Stromal cell of bone marrow (primary cell): ENCODE results near the gene SLC39A12.
A peak's percentile ranks its signal among the peaks of the same experiment; 100 is the strongest.
"Not testable (repeated sequence)": the region's sequence is repeated elsewhere in the genome, so short reads cannot be mapped to it uniquely, and the experiment has no call there.

Experiments
- DNase-seq: peaks from one replicate; pipeline ENCODE4 v3.0.0-alpha.2; 2012; ENCODE audit warnings: low read depth

SLC39A12 gene

DNA sequence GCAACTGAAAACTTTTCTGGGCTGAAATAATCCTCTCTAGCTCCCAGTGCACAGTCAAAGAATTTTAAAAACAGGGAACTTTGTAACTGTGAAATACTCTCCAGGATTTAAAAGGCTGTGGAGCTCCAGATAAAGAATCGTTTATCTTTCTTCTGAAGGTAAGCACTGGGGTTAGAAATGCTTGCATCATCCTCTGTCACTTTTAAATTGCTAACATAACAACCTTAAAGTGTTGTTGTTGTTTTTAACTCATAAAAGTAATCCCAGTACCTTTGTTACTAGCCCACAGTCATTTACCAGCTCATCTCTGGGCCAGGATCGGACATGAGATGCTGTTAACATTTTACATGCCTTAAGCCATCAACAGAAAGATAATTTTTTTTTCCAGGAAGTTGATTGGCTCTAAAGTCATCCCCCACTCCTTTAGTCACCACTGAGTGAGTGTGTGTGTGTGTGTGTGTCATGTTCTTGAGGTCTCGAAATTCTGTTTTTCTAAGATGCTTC is at the start of gene SLC39A12:
Gene SLC39A12 (plus strand): TSS at position 51 of the 504 bp plus-strand sequence. CDS start 1,359 bp downstream, outside the sequence.
- peak; percentile 43 for DNase-seq

DNA sequence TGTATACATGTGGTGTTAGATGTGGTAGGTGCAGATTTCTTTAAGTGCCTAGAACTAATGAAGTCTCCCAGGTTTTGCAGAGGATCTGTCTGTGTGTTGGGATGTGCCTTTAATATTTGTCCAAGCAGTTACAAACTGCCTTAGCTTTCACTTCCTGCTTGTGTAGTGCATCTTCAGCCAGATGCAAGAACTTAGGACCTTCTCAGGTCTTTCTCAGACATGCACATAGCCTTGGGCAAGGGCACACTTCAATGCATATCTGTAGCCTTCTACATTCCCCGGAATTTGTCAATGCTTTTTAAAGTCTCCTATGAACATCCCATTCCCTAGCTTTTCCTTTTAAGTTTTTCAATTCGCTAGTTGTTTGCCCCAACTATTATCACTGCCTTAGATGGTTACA is 47.2 kb upstream of the SLC39A12 start:
- no peak for DNase-seq

DNA sequence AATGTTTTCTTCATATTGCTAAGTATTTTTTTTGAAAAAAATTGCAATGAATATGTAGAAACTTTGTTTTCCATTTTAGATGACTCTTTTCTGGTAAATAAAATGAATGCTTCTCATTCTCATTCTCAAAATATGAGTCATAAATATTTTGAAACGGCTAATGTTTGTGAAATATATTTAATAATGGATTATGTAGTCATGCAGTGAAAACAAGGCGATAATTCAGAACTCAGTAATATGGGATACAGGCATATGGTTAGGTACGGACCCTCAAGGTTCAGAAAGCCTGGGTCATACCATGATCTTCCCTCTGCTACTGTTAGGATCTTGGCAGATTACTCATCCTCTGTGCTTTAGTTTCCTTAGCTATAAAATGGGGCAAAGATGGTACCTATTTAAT is 46.2 kb upstream of the SLC39A12 start:
- no peak for DNase-seq

DNA sequence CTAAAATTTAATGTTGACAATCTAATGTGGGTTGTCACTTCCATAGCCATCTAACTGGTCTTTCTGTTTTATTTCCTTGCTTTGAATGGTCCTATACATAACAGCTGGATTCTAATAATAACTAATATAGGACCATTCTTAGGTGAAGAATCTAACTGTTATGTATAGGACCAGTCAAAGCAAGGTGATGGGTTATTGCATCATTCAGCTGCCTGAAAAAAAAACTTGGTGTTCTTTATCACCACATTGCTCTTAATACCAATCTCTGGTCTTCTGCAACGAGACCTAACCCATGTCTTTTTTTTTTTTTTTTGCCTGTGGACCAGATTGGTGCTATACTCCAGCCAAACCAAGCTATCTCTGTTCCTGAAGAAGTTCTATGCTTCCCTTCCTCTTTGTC is 45.7 kb upstream of the SLC39A12 start:
- DNase-seq = no peak

DNA sequence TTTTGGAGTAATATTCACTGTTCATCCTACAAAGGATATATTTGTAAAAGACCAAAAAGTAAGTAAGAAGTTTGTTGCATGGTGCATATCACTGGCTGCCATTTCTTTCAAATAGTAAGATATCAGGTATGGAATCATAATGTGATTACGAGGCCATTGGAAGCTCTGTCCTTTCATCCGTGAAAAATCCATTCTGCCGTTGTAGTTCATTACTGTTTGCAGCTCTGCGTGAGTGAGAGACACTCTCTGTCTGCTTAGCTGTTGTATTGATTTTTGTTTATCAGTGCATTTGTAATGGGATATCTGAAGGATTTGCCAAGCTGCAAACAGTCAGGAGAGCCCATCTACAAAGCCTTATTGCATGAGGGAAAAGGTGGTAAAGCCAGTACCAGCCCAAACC is 44.1 kb upstream of the SLC39A12 start:
- no peak for DNase-seq

DNA sequence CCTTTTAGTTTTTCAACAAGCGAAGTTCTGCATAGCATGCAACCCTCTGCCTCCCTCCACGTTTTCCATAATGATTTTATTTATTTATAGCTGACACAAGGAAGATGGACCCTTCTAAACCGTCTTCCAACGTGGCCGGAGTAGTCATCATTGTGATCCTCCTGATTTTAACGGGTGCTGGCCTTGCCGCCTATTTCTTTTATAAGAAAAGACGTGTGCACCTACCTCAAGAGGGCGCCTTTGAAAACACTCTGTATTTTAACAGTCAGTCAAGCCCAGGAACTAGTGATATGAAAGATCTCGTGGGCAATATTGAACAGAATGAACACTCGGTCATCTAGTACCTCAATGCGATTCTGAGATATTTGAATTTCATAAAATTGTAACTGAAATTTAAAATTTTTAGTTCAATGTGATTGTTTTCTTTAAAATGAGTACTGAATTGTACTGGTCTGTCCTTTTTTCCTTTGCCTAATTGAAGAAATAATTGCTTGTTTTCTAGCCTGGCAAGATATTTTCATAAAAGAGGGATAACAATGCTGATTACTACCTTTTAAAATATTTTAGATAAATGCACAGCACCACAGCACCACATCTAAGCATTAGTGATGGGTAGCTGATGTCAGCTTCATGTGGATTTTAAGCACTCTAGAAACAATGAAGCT is 41.5 kb upstream of the SLC39A12 start:
- peak; percentile 44 for DNase-seq

DNA sequence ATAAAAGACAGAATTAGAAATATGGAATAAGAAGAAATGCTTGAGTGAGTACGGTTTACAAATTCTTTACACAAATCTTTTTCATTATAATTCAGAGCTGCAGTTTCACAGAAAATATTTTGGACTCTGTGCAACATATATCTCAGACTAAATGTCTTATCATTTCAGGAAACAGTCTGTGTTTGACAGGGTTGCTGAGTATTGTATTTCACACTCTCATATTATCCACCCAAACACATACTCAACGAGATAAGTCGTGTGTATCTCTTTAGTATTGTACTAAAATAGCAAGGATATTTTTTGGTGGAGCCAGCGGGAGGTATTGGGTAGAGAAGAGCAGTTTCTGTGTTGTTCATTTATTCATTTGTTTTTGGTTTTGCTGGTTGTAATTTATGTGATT is 39.0 kb upstream of the SLC39A12 start:
- no peak for DNase-seq

DNA sequence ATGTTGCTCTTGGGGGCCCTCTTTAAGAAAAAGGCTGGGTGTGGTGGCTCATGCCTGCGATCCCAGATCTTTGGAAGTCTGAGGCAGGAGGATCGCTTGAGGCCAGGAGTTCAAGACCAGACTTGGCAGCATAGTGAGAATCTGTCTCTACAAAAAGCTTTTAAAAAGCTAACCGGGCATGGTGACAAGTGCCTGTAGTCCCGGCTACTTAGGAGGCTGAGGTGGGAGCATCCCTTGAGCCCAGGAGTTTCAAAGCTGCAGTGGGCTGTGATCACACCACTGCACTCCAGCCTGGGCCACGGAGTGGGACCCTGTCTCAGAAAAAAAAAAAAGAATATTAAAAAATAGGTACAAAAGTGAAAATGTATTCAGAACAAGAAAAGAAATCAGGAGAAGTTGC is 38.1 kb upstream of the SLC39A12 start:
- DNase-seq = no peak

DNA sequence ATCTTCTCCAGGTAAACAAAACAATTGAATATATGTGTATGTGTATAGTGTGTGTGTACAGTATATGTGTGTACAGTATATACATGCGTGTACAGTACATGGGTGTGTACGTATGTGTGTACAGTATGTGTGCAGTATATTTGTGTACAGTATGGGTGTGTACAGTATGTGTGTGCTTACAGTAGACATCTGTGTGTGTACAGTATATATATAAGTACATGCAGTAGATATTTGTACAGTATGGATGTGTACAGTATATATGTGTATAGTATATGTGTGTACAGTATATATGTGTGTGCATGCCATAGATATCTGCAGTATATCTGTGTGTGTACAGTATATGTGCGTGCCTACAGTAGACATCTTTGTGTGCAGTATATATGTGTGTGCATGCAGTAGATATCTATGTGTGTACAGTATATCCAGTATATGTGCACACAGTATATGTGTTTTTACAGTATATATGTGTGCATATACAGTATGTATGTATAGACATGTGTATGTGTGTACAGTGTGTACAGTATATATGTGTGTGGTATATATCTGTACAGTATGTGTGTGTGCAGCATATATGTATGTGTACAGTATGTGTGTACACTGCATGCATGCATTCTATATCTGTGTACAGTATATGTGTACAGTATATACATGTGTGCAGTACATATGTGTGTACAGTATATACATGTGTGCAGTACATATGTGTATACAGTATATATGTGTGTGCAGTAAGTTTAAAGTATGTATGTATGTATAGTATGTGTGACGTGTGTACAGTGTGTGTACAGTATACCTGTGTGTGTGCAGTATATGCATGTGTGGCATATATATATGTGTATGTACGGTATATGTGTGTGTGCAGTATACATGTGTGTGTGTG is 37.3 kb upstream of the SLC39A12 start:
- DNase-seq = no peak

DNA sequence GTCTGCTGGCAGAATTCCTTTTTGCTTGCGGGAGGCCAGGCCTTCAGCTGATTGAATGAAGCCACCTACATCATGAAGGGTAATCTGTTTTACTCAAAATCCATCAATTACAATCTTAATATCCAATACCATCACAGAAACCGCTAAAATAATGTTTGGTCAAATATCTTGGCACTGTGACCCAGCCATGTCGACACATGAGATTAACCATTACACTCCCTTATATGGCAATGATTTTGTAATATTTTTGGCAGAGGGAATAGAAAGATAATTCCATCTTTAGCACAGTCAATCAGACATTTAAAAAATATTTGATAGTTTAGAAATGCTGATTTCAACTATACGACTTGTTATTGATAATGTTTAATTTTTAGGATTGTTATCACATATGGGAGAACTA is 36.5 kb upstream of the SLC39A12 start:
- peak; percentile 18 for DNase-seq

DNA sequence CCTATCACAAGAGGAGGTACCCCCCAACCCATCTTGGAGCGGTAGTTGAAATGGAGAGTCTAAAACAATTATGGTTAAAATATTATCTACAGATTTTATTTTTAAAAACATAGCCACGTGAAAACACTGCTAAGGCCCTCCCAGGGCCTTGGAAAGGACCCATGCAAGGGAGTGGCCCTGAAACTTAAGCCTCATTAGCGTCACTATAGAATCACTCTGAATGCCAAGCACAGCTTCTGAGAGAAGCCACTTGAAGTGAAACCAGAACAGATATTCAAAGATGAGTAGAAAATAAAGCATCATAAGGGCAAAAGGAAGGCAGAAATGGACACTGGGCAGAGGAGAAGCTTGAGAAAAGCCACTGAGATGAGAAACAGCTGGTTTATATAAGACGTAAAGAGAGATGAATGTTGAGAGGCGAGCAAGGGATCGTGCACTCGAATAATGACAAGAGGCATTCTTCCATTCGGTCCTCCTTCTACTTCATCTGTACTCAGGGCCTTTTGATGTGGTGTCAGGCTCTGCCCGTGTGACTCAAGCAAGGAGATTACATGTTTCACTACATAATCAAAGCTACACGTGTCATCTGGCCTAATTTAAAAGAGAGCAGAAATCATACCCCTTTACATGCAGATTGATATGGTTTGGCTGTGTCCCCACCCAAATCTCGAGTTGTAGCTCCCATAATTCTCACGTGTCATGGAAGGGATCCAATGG is 33.4 kb upstream of the SLC39A12 start:
- no peak for DNase-seq

DNA sequence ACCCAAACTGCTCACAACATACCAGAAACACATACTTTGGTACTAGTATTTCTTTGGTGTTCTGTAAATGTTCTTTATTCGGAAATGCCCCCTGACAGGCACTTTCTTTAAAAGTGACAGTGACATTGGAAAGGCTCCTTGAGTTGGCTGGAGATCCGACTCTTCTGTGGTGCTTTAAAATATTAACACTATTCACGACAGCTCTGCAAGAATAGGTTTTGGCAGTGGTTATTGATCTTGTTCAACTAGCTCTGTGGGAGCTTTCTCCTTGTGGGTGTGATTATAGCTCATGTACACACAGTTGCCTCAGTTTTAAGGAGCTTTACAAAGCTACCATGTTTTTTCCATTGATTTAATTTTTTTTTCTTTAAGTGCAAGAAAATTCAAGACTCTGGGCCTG is 30.3 kb upstream of the SLC39A12 start:
- no peak for DNase-seq

DNA sequence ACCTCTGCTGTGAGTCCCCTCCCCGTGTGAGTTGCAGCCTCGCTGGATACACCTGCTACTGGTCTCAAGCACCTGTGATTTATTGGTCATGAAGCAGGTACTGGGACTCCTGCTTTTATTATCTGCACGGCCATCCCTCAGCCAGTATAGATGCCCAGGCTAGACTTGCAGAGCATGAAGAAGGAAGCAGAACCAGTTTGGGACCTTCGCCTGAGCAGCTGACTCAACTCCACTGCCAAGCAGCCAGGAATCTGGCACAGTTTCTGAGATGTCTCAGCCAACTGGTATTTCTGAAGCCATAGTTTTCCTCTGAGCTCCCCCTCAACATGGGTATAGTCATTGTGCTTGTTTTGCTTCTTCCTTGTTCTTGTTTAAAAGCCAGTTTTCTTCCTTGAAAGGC is 28.0 kb upstream of the SLC39A12 start:
- peak; percentile 94 for DNase-seq

DNA sequence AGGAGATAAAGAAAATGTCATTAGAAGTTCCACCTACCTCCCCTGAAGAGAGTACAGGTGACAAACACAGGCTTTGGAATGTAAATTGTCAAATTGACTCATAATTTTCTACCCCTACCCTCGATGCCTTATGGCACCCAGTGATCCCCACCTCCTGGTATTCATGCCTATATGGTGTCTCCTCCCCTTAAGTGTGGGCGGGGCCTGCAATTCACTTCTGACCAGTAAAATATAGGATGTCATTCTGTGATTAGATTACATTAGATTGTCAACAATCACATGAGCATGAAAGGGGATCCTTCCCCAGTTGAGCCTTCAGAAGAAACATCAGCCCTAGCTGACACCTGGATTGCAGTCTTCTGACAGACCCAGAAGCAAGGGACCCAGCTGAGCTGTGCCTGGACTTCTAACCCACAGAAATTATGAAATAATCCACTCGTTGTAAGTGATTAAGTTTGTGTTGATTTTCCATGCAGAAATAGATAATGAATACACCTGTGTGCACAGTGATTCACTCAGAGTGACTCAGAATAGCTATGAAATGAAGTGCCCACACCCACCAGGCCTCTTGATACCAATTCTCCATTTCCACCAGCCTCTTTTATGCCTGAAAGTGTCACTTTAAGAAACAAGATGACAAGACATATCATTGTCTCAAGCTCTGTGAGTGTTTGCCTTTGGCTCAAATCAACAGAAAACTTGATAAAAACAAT is 8.5 kb upstream of the SLC39A12 start:
- DNase-seq = no peak

DNA sequence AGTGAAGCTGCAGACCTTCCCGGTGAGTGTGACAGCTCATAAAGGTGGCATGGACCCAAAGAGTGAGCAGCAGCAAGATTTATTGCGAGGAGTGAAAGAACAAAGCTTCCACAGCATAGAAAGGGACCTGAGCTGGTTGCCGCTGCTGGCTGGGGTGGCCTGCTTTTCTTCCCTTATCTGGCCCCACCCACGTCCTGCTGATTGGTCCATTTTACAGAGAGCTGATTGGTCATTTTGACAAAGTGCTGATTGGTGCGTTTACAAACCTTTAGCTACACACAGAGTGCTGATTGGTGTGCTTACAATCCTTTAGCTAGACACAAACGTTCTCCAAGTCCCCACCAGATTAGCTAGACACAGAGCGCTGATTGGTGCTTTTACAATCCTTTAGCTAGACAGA is 1.4 kb upstream of the SLC39A12 start:
- not testable (repeated sequence) for DNase-seq

DNA sequence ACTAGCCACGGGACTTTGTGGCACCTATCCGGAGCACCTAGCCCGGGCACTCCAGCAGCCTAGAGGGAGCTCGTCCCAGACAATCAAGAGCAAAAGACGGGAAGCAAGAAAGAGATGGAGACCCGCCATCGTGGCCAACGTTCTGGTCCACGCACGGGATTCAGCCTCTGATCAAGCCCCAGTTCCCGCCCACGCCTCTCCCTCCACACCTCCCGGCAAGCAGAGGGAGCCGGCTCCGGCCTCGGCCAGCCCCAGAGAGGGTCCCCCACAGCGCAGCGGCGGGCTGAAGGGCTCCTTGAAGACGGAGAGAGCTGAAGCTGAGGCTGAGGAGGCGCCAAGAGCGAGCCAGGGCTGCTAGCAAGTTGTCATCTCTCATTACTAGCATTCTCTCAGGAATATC is 992 bp upstream of the SLC39A12 start:
- no peak for DNase-seq

DNA sequence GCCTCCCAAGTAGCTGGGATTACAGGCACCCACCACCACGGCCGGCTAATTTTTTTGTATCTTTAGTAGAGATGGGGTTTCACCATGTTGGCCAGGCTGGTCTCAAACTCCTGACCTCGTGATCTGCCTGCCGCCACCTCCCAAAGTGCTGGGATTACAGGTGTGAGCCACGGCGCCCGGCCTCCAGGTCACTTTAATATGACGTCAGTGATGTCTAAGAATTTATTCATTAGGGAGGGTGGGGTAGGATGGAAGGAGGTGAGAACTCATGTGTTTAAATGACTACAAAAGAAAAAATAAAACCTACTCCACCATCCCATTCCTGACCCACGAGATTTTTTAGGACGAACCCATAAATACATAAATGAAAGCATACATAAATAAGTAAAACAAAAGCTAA is 2.7 kb downstream of the SLC39A12 start:
- not testable (repeated sequence) for DNase-seq

DNA sequence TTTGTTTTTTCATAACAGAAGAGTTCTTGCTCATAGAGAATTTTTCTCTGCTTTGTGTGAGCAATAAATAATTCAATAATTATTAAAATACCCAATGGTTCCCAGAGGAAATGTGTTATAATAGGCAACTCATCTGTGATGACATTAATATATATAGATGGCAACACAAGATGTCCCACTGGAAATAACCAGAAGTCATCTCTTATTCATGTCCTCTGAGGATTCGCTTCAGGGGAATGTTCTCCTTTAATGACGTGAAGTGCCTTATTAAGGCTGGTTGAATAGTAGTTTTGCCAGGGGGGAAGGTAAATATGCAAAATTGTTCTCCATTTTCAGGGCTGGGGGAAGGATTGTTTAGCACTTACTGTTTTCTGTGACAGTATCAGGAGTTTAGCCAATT is 3.1 kb downstream of the SLC39A12 start:
- no peak for DNase-seq

DNA sequence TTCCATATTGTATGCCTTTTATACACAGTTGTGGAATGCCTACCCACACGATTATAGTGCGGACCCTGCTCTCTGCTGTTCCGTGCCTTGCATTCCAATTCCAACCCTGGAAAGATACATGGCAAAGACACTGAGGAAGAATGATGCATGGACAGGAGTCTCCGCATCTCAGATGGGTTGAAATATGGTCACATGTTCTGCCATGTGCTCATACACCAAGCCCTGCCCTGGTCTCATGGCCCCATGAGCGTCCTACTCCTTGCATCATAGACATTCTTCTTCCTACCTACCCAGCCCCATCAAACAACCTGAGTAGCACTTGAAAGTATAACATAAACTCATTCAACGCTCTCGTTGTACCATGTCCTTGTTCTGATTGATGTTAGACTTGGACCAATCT is 6.3 kb downstream of the SLC39A12 start:
- no peak for DNase-seq

DNA sequence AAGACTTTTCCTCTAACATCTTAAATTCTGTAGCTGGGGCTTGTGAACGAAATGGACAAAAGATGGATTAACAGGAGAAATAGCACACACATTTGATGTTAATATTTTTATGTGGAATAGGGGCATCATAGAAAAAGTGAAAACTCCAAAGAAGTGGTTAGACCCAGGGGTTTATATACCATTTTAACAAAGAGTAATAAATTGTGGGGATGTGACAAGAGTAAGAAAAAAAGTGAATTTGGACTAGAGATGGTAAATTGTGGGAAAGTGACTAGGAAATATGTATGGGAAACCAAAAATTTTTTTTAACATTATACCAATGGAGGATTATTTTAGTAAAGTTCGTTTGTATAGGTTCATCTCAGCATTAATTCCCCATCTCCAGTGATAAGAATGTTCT is 8.2 kb downstream of the SLC39A12 start:
- no peak for DNase-seq

DNA sequence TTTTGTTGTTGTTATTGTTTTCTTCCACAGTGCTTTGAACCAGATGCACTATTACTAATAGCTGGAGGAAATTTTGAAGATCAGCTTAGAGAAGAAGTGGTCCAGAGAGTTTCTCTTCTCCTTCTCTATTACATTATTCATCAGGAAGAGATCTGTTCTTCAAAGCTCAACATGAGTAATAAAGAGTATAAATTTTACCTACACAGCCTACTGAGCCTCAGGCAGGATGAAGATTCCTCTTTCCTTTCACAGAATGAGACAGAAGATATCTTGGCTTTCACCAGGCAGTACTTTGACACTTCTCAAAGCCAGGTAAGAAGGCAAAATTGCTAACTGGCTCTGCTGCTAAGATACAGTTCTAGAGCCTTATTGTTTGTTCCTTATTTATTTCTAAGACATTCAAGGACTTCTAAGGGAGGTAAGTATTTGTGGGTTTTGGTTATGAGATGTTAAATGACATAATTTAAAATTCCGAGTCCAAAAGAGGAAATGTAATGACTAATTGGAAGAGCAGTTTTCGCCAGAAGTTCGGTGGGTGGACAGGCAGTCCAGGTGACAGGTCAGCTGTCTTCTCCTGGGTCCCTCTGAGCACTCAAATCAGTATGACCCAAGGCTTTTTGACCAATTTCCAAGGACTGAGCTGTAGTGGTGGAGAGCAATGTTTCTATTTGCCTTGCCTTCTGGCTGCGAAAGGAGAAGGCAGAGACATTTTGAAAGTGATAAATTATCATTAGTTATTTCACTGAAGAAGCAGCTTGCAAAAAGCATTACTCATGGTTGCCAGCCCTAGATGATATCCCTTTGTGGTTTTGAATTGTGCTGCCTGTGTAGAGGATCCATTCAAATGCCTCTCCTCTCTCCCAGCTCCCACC is 10.1 kb downstream of the SLC39A12 start:
- no peak for DNase-seq
